Measurements from ENCODE around the gene CHRNE.
A peak's percentile ranks its signal among the peaks of the same experiment; 100 is the strongest.
"Not testable (repeated sequence)": the region's sequence is repeated elsewhere in the genome, so short reads cannot be mapped to it uniquely, and the experiment has no call there.

The CHRNE gene

GRCh38 chr17:4939796-4940554, 37.1 kb upstream of the CHRNE start, which contains the start of the genes RNF167 and SLC25A11:
Gene RNF167 (plus strand): TSS chr17:4940268. CDS start chr17:4940910, 642 bp downstream.
Gene SLC25A11 (minus strand): TSS chr17:4940046. CDS start chr17:4939910, 136 bp downstream.
- peak; percentile 92 to 97 for DNase-seq (ENCODE audit: extremely low read depth in 1 of 2, low read depth in 1 of 2)

- DNase-seq (ENCODE audit: extremely low read depth in 1 of 2, low read depth in 1 of 2), result no peak
Measured at GRCh38 chr17:4939546-4939795, 36.6 kb upstream of the CHRNE start.

- DNase-seq (ENCODE audit: extremely low read depth in 1 of 2, low read depth in 1 of 2), result no peak
Measured at GRCh38 chr17:4938688-4939545, 36.0 kb upstream of the CHRNE start.

- no peak for DNase-seq (ENCODE audit: extremely low read depth in 1 of 2, low read depth in 1 of 2)
Measured at GRCh38 chr17:4938069-4938491, 35.2 kb upstream of the CHRNE start.

GRCh38 chr17:4937553-4937952, 34.7 kb upstream of the CHRNE start:
- no peak for DNase-seq (ENCODE audit: extremely low read depth in 1 of 2, low read depth in 1 of 2)

- no peak for DNase-seq (ENCODE audit: extremely low read depth in 1 of 2, low read depth in 1 of 2)
Measured at GRCh38 chr17:4936436-4936835, 33.5 kb upstream of the CHRNE start.

GRCh38 chr17:4935650-4936049, 32.8 kb upstream of the CHRNE start:
- no peak for DNase-seq (ENCODE audit: extremely low read depth in 1 of 2, low read depth in 1 of 2)

GRCh38 chr17:4934173-4934979, 31.5 kb upstream of the CHRNE start:
- DNase-seq (ENCODE audit: extremely low read depth in 1 of 2, low read depth in 1 of 2), result no peak

GRCh38 chr17:4933646-4934045, 30.7 kb upstream of the CHRNE start:
- no peak for DNase-seq (ENCODE audit: extremely low read depth in 1 of 2, low read depth in 1 of 2)

GRCh38 chr17:4932756-4933155, 29.9 kb upstream of the CHRNE start:
- no peak for DNase-seq (ENCODE audit: extremely low read depth in 1 of 2, low read depth in 1 of 2)

GRCh38 chr17:4931963-4932362, 29.1 kb upstream of the CHRNE start, which contains the start of gene GP1BA:
Gene GP1BA (plus strand): TSS chr17:4932277. CDS start chr17:4932605, 328 bp downstream.
- DNase-seq (ENCODE audit: extremely low read depth in 1 of 2, low read depth in 1 of 2), result no peak

- no peak for DNase-seq (ENCODE audit: extremely low read depth in 1 of 2, low read depth in 1 of 2)
Measured at GRCh38 chr17:4928881-4929280, 26.0 kb upstream of the CHRNE start.

GRCh38 chr17:4926577-4927335, 23.9 kb upstream of the CHRNE start:
- DNase-seq (ENCODE audit: extremely low read depth in 1 of 2, low read depth in 1 of 2), result not testable (repeated sequence)

GRCh38 chr17:4921320-4921719, 18.4 kb upstream of the CHRNE start:
- DNase-seq (ENCODE audit: extremely low read depth in 1 of 2, low read depth in 1 of 2), result no peak

GRCh38 chr17:4920351-4921048, 17.6 kb upstream of the CHRNE start:
- DNase-seq (ENCODE audit: extremely low read depth in 1 of 2, low read depth in 1 of 2), result no peak

GRCh38 chr17:4919511-4920047, 16.7 kb upstream of the CHRNE start:
- DNase-seq (ENCODE audit: extremely low read depth in 1 of 2, low read depth in 1 of 2), result no peak

GRCh38 chr17:4914551-4914950, 11.7 kb upstream of the CHRNE start:
- not testable (repeated sequence) for DNase-seq (ENCODE audit: extremely low read depth in 1 of 2, low read depth in 1 of 2)

GRCh38 chr17:4913994-4914393, 11.1 kb upstream of the CHRNE start:
- no peak for DNase-seq (ENCODE audit: extremely low read depth in 1 of 2, low read depth in 1 of 2)

- DNase-seq (ENCODE audit: extremely low read depth in 1 of 2, low read depth in 1 of 2), result peak; percentile 46 to 70
Measured at GRCh38 chr17:4908711-4909496, 6.0 kb upstream of the CHRNE start.
